A549 (cell line): ENCODE data around the gene SMAGP.
"Not testable (repeated sequence)": the region's sequence is repeated elsewhere in the genome, so short reads cannot be mapped to it uniquely, and the experiment has no call there.

Experiments
- ATOH8 ChIP-seq: fragments of 250-450 bp; sonication (Bioruptor Pico); IDR thresholded peaks from 2 replicates; pipeline ENCODE4 v1.5.0; 2020; ENCODE audit warnings: low read depth, mild to moderate bottlenecking, moderate library complexity
- EHF ChIP-seq: fragments of 250-450 bp; sonication (Bioruptor Pico); IDR thresholded peaks from 2 replicates; pipeline ENCODE4 v1.5.0; 2020; ENCODE audit warnings: mild to moderate bottlenecking
- EP300 ChIP-seq, 2 experiments: fragments of >200 bp; sonication (Bioruptor Twin); formaldehyde crosslinking; IDR thresholded peaks; 2 replicates in 1 of 2; 3 replicates in 1 of 2; pipeline ENCODE4 v1.6.1; 2016 to 2017
- SMC3 ChIP-seq: fragments of >200 bp; sonication (Bioruptor Twin); formaldehyde crosslinking; IDR thresholded peaks from 3 replicates; pipeline ENCODE4 v1.6.1; 2018; ENCODE audit warnings: inconsistent platforms
- TF ChIP-seq, protein P1 (sequence below): fragments of >200 bp; sonication (Bioruptor Twin); formaldehyde crosslinking; IDR thresholded peaks from 3 replicates; pipeline ENCODE4 v1.5.1; 2016
- TF ChIP-seq, protein P2 (sequence below): fragments of 150-350 bp; IDR thresholded peaks from 2 replicates; pipeline ENCODE4 v1.6.1; 2014; ENCODE audit warnings: low read depth, mild to moderate bottlenecking, low read length

DNA sequence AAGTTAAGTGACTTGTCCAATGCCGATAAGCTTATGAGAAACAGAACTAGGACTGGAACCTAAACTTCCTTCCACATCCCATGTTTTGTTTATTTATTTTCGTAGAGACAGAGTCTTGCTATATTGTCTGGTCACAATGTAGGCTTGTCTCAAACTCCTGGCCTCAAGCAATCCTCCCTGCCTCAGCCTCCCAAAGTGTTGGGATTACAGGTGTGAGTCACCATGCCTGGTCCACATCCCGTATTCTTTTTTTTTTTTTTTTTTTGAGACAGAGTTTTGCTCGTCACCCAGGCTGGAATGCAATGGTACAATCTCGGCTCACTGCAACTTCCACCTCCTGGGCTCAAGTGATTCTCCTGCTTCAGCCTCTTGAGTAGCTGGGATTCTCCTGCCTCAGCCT is 43.1 kb downstream of the SMAGP start:
- TF ChIP-seq EHF (CRISPR knock-in tag); SMC3; EP300 (IDR thresholded peaks at IDR 0.05); ATOH8 (CRISPR knock-in tag): not testable (repeated sequence)
- TF ChIP-seq, protein P1, sequence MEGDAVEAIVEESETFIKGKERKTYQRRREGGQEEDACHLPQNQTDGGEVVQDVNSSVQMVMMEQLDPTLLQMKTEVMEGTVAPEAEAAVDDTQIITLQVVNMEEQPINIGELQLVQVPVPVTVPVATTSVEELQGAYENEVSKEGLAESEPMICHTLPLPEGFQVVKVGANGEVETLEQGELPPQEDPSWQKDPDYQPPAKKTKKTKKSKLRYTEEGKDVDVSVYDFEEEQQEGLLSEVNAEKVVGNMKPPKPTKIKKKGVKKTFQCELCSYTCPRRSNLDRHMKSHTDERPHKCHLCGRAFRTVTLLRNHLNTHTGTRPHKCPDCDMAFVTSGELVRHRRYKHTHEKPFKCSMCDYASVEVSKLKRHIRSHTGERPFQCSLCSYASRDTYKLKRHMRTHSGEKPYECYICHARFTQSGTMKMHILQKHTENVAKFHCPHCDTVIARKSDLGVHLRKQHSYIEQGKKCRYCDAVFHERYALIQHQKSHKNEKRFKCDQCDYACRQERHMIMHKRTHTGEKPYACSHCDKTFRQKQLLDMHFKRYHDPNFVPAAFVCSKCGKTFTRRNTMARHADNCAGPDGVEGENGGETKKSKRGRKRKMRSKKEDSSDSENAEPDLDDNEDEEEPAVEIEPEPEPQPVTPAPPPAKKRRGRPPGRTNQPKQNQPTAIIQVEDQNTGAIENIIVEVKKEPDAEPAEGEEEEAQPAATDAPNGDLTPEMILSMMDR, result not testable (repeated sequence)
- TF ChIP-seq, protein P2, sequence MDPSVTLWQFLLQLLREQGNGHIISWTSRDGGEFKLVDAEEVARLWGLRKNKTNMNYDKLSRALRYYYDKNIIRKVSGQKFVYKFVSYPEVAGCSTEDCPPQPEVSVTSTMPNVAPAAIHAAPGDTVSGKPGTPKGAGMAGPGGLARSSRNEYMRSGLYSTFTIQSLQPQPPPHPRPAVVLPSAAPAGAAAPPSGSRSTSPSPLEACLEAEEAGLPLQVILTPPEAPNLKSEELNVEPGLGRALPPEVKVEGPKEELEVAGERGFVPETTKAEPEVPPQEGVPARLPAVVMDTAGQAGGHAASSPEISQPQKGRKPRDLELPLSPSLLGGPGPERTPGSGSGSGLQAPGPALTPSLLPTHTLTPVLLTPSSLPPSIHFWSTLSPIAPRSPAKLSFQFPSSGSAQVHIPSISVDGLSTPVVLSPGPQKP, result not testable (repeated sequence)
